WTC11 (cell line): Measurements from ENCODE around the gene KLC1. TPM values are rescaled to one million over a fixed set of nuclear protein-coding genes. Genes with fewer than 3 reads are reported as not detected.
A peak's percentile ranks its signal among the peaks of the same experiment; 100 is the strongest.

Source experiments
- ATAC-seq: fragments of 200-7000 bp; cut with Tn5 transposase; 2 replicates; pipeline ENCODE4 v1.10.0; 2021; ENCODE audit warnings: mild to moderate bottlenecking, moderate library complexity
- CTCF ChIA-PET: fragments of 300-600 bp; sonication (Branson Sonifier 250); formaldehyde crosslinking; loops from one replicate; lab custom pipeline; 2021; ENCODE audit warnings: antibody characterized with exemption; lab: Charles Lee
- POLR2A ChIA-PET: fragments of 350-600 bp; sonication (Branson Sonifier 250); formaldehyde crosslinking; loops from one replicate; lab custom pipeline; 2021; ENCODE audit warnings: antibody characterized with exemption; lab: Charles Lee
- DNase-seq: peaks from one replicate; pipeline ENCODE4 v3.0.0; 2021; ENCODE audit warnings: low spot score
- H3K27ac Mint-ChIP-seq: 2 replicates; pipeline ENCODE4 v1.8.0; 2021; ENCODE audit warnings: mixed read lengths
- H3K27me3 Mint-ChIP-seq: 2 replicates; pipeline ENCODE4 v1.8.0; 2021; ENCODE audit warnings: low read depth, mild to moderate bottlenecking, moderate library complexity, mixed read lengths
- H3K36me3 Mint-ChIP-seq: 2 replicates; pipeline ENCODE4 v1.8.0; 2021; ENCODE audit warnings: mixed read lengths
- H3K4me1 Mint-ChIP-seq: 2 replicates; pipeline ENCODE4 v1.8.0; 2022; ENCODE audit warnings: mixed read lengths
- H3K4me3 Mint-ChIP-seq: 2 replicates; pipeline ENCODE4 v1.8.0; 2021; ENCODE audit warnings: mild to moderate bottlenecking, moderate library complexity, mixed read lengths
- H3K9me3 Mint-ChIP-seq: 2 replicates; pipeline ENCODE4 v1.8.0; 2021; ENCODE audit warnings: mixed read lengths
- ATF1 ChIP-seq: sonication (generic); formaldehyde crosslinking; IDR thresholded peaks from 2 replicates; pipeline ENCODE4 v1.8.1; 2023; ENCODE audit warnings: mild to moderate bottlenecking, moderate library complexity, missing genetic modification reagents
- ESRRA ChIP-seq: sonication (generic); formaldehyde crosslinking; IDR thresholded peaks from 2 replicates; pipeline ENCODE4 v1.8.1; 2022; ENCODE audit warnings: mild to moderate bottlenecking, missing genetic modification reagents, borderline replicate concordance
- FOXJ3 ChIP-seq: sonication (generic); formaldehyde crosslinking; IDR thresholded peaks from 2 replicates; pipeline ENCODE4 v1.9.0; 2021; ENCODE audit warnings: missing genetic modification reagents, mild to moderate bottlenecking, borderline replicate concordance
- FOXP1 ChIP-seq: sonication (generic); formaldehyde crosslinking; IDR thresholded peaks from 2 replicates; pipeline ENCODE4 v1.8.0; 2022; ENCODE audit warnings: missing genetic modification reagents, mild to moderate bottlenecking, moderate library complexity, borderline replicate concordance
- HMGA2 ChIP-seq: fragments of 250-450 bp; sonication (Bioruptor Pico); IDR thresholded peaks from 2 replicates; pipeline ENCODE4 v1.4.0; 2021; ENCODE audit warnings: mild to moderate bottlenecking, moderate library complexity
- JUN ChIP-seq: sonication (generic); formaldehyde crosslinking; IDR thresholded peaks from 2 replicates; pipeline ENCODE4 v1.8.0; 2023; ENCODE audit warnings: mild to moderate bottlenecking, missing genetic modification reagents
- KAT7 ChIP-seq: sonication (generic); formaldehyde crosslinking; IDR thresholded peaks from 2 replicates; pipeline ENCODE4 v1.8.1; 2023; ENCODE audit warnings: missing genetic modification reagents, mild to moderate bottlenecking, borderline replicate concordance
- MYBL2 ChIP-seq: sonication (generic); formaldehyde crosslinking; IDR thresholded peaks from 2 replicates; pipeline ENCODE4 v1.8.1; 2023; ENCODE audit warnings: mild to moderate bottlenecking, moderate library complexity, missing genetic modification reagents
- NFE2L1 ChIP-seq: sonication (generic); formaldehyde crosslinking; IDR thresholded peaks from 2 replicates; pipeline ENCODE4 v1.8.1; 2023; ENCODE audit warnings: missing genetic modification reagents
- NFYB ChIP-seq: sonication (generic); formaldehyde crosslinking; conservative IDR thresholded peaks from 2 replicates; pipeline ENCODE4 v1.8.0; 2022; ENCODE audit warnings: low read depth, missing genetic modification reagents
- NR3C1 ChIP-seq: sonication (generic); formaldehyde crosslinking; conservative IDR thresholded peaks from 2 replicates; pipeline ENCODE4 v1.8.1; 2023; ENCODE audit warnings: low read depth, mild to moderate bottlenecking, missing genetic modification reagents
- OVOL2 ChIP-seq: fragments of 250-450 bp; sonication (Bioruptor Pico); IDR thresholded peaks from 2 replicates; pipeline ENCODE4 v1.9.0; 2021; ENCODE audit warnings: mild to moderate bottlenecking, borderline replicate concordance
- SOX15 ChIP-seq: fragments of 250-450 bp; sonication (Bioruptor Pico); IDR thresholded peaks from 2 replicates; pipeline ENCODE4 v1.9.0; 2021; ENCODE audit warnings: mild to moderate bottlenecking
- TP53 ChIP-seq: sonication (generic); formaldehyde crosslinking; IDR thresholded peaks from 2 replicates; pipeline ENCODE4 v1.8.1; 2023; ENCODE audit warnings: mild to moderate bottlenecking, missing genetic modification reagents
- ZBTB21 ChIP-seq: sonication (generic); formaldehyde crosslinking; IDR thresholded peaks from 2 replicates; pipeline ENCODE4 v1.8.1; 2023; ENCODE audit warnings: mild to moderate bottlenecking, missing genetic modification reagents, borderline replicate concordance
- total RNA-seq: library from RNA; stranded (reverse); gene quantifications from 3 replicates; pipeline ENCODE4 v1.2.3, GENCODE V29; 2021
- TF ChIP-seq, protein P1 (sequence below): sonication (generic); formaldehyde crosslinking; IDR thresholded peaks from 2 replicates; pipeline ENCODE4 v1.8.1; 2022; ENCODE audit warnings: low read depth, mild to moderate bottlenecking, moderate library complexity, missing genetic modification reagents, borderline replicate concordance
- TF ChIP-seq, protein P2 (sequence below): sonication (generic); formaldehyde crosslinking; conservative IDR thresholded peaks from 2 replicates; pipeline ENCODE4 v1.8.1; 2022; ENCODE audit warnings: mild to moderate bottlenecking, missing genetic modification reagents
- TF ChIP-seq, protein P3 (sequence below): fragments of 250-450 bp; sonication (Bioruptor Pico); IDR thresholded peaks from 2 replicates; pipeline ENCODE4 v2.1.2; 2022; ENCODE audit warnings: mild to moderate bottlenecking, moderate library complexity
- TF ChIP-seq, protein P4 (sequence below): sonication (generic); formaldehyde crosslinking; IDR thresholded peaks from 2 replicates; pipeline ENCODE4 v1.8.0; 2022; ENCODE audit warnings: mild to moderate bottlenecking, missing genetic modification reagents

Gene KLC1
- total RNA-seq, 1 experiment from 2014 or later = 171 TPM

DNA sequence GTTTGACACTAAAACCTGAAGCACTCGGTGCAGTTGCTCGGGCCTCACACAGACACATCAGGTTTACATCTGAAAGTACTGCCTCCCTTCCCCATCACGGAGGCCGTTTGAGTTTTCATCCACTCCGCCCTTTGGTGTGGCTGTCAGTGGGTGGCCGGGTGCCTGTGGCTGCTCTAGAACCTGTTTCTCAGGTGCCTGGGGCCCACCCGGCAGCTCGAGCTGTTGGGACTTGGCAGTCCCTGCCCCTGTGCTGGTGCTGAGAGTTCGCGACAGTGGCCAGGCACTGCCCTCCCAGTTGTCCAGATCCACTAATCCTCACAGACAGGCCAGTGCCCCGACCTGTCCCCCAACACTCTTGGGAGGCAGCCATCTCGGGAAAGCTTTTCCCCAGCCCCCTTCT, 63.9 kb downstream of the KLC1 start:
- ATAC-seq = no peak
- Mint-ChIP-seq H3K9me3 (no peaks in the 10 kb centered on the region), H3K36me3 (peaks cover 23% of the 10 kb centered on the region), H3K4me3 (no peak overlapping the region), H3K27me3 (no peaks in the 10 kb centered on the region), H3K27ac (no peak overlapping the region)
- TF ChIP-seq FOXP1 (CRISPR knock-in tag) (no peak), HMGA2 (CRISPR knock-in tag) (no peak), JUN (CRISPR knock-in tag) (no peak), MYBL2 (CRISPR knock-in tag) (no peak), NR3C1 (no peak)
- TF ChIP-seq, all 79 proteins: peak for 0
- ChIA-PET POLR2A (interaction anchor here (1.2 kb wide), 1 partner anchor 40 kb away, joined by 4 read pairs; no protein-coding TSS in a partner anchor), CTCF (no interaction called here)
- no peak for DNase-seq
- peaks cover 13% of the 10 kb centered on the region for H3K4me1 Mint-ChIP-seq

DNA sequence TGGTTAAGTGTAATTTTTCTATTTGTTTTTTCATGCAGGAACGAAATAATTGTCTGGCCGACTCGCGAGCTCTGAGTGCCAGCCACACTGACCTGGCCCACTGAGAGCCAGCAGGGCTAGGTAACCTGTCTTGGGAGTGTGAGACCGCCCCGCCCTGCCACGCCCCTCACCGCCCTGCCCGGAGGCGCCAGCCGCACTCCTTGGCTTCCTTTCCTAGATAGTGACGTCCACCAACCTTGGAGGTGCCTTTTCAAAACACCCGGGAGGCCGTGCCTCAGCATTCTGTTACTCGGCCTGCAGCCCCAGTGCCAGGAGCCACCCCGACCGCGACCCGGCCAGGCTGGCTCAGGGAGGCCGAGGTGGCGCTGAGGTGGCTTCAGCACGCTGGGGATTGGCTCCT, 64.5 kb downstream of the KLC1 start:
- Mint-ChIP-seq H3K4me1 (peaks cover 13% of the 10 kb centered on the region), H3K27me3 (no peaks in the 10 kb centered on the region), H3K36me3 (peaks cover 17% of the 10 kb centered on the region), H3K4me3 (no peak overlapping the region), H3K9me3 (no peaks in the 10 kb centered on the region), H3K27ac (no peak overlapping the region)
- ChIA-PET CTCF (interaction anchor here (0.6 to 1.5 kb wide), 5 partner anchors 9 to 86 kb away, joined by 3 to 8 read pairs (median 4); no protein-coding TSS in a partner anchor), POLR2A (interaction anchor here (1.2 kb wide), 1 partner anchor 40 kb away, joined by 4 read pairs; no protein-coding TSS in a partner anchor)
- ATAC-seq = no peak
- TF ChIP-seq FOXJ3 (CRISPR knock-in tag) (no peak), FOXP1 (CRISPR knock-in tag) (no peak), SOX15 (CRISPR knock-in tag) (no peak), JUN (CRISPR knock-in tag) (no peak), OVOL2 (CRISPR knock-in tag) (no peak), NFYB (CRISPR knock-in tag) (no peak), NFE2L1 (CRISPR knock-in tag) (no peak), ATF1 (CRISPR knock-in tag) (no peak), ZBTB21 (CRISPR knock-in tag) (no peak), TP53 (no peak), ESRRA (CRISPR knock-in tag) (no peak), KAT7 (CRISPR knock-in tag) (no peak)
- TF ChIP-seq, protein P1, sequence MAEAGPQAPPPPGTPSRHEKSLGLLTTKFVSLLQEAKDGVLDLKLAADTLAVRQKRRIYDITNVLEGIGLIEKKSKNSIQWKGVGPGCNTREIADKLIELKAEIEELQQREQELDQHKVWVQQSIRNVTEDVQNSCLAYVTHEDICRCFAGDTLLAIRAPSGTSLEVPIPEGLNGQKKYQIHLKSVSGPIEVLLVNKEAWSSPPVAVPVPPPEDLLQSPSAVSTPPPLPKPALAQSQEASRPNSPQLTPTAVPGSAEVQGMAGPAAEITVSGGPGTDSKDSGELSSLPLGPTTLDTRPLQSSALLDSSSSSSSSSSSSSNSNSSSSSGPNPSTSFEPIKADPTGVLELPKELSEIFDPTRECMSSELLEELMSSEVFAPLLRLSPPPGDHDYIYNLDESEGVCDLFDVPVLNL = no peak
- TF ChIP-seq, protein P2, sequence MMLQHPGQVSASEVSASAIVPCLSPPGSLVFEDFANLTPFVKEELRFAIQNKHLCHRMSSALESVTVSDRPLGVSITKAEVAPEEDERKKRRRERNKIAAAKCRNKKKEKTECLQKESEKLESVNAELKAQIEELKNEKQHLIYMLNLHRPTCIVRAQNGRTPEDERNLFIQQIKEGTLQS (CRISPR knock-in tag) = no peak
- DNase-seq = no peak

DNA sequence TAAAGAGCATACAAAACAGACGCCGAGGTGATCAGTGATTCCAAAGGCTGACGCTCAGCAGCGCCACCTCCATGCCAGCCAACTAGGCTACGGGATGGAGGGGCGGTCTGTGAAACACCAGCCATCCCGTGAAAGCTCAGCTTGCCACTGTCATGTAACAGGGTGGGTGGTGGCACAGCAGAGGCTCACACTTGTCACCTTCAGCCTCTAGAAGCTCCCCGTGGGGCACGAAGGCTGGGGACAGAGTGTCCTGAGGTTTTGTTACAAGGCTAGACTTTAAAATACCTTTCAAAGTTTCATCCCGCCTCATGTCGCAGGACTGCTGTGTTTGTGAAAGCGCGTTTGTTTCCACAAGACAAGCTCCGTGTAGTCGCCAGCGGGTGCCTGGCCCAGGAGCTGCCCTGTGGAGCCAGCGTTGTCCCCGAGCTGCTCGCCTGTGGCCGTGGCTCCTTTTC, 65.6 kb downstream of the KLC1 start:
- peaks cover 7% of the 10 kb centered on the region; the same call in 1 of the 2 replicates for H3K36me3 Mint-ChIP-seq
- CTCF ChIA-PET = interaction anchor here (0.5 to 1.5 kb wide), 9 partner anchors 8 to 1132 kb away, joined by 3 to 8 read pairs (median 3); no protein-coding TSS in a partner anchor
- no peak for DNase-seq
- H3K27me3 Mint-ChIP-seq = no peaks in the 10 kb centered on the region
- peaks cover 13% of the 10 kb centered on the region for H3K4me1 Mint-ChIP-seq
- H3K27ac Mint-ChIP-seq = no peak overlapping the region
- TF ChIP-seq, protein P3, sequence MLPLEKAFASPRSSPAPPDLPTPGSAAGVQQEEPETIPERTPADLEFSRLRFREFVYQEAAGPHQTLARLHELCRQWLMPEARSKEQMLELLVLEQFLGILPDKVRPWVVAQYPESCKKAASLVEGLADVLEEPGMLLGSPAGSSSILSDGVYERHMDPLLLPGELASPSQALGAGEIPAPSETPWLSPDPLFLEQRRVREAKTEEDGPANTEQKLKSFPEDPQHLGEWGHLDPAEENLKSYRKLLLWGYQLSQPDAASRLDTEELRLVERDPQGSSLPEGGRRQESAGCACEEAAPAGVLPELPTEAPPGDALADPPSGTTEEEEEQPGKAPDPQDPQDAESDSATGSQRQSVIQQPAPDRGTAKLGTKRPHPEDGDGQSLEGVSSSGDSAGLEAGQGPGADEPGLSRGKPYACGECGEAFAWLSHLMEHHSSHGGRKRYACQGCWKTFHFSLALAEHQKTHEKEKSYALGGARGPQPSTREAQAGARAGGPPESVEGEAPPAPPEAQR = no peak
- TF ChIP-seq, protein P4, sequence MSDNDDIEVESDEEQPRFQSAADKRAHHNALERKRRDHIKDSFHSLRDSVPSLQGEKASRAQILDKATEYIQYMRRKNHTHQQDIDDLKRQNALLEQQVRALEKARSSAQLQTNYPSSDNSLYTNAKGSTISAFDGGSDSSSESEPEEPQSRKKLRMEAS (CRISPR knock-in tag) = no peak
- TF ChIP-seq, all 79 proteins: peak for 0
- ATAC-seq = peak; percentile 33
- Mint-ChIP-seq H3K4me3 (no peak overlapping the region), H3K9me3 (no peaks in the 10 kb centered on the region)
- POLR2A ChIA-PET = interaction anchor here (0.5 to 0.6 kb wide), 2 partner anchors 35 to 123 kb away, joined by 3 read pairs; no protein-coding TSS in a partner anchor
